G401 (cell line): ENCODE data around the gene TXNRD1. TPM values are rescaled to one million over a fixed set of nuclear protein-coding genes. Genes with fewer than 3 reads are reported as not detected.
A peak's percentile ranks its signal among the peaks of the same experiment; 100 is the strongest.
"Not testable (repeated sequence)": the region's sequence is repeated elsewhere in the genome, so short reads cannot be mapped to it uniquely, and the experiment has no call there.

Source experiments
- DNase-seq: peaks from one replicate; pipeline ENCODE4 v3.0.0-alpha.2; 2015; ENCODE audit warnings: low spot score
- in situ Hi-C: cut with HindIII; loops from 2 replicates; pipeline ENCODE4 v1.10.0; 2016; ENCODE audit warnings: low sequenced_read_pairs, mixed read lengths
- total RNA-seq: library from RNA; depleted of rRNA; stranded (reverse); fragments of >200 nt; shearing (Covaris generic); gene quantifications from 2 replicates; pipeline ENCODE4 v1.2.3, GENCODE V29; 2014

Gene TXNRD1
- total RNA-seq, 1 experiment from 2014 or later: 681 TPM

- in situ Hi-C loops, DNase-seq: not testable (repeated sequence)
Measured at GRCh38 chr12:104294158-104294859, 78.7 kb downstream of the TXNRD1 start.

DNA sequence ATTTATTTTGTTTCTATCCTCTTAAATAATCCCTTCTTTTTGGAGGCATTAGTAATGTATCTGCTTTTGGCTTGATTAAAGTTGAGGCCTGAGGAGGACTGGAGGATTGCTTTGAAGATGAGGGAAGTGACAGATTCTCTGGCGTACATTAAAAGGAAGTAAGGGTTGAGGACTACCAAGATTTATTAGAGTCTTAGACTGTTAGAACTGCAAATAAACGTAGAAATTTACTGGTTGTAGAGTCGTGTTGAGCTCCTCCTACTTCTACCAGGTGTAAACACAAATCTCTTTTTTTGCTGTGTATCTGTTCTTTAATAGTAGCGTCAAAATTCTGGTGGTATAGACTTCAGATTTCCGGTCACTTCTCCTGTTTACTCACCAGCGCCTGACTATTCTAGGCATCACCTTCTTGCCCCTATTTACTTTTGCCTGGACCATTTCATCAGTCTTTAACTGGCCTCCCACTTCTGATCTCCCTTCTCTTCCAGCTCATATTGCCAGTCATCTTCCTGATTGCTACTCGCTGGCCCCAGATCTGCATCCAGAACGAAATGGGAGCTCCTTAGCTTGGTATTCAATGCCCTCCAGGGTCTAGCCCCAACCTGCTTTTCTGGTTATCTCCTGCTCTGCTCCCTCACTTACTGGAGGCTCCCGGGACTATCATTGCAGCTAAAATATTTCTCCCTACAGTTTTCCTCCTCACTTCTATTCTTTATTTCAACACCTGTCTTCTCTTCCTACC, 79.5 kb downstream of the TXNRD1 start:
- in situ Hi-C loops: no loop called here
- no peak for DNase-seq

GRCh38 chr12:104295954-104296353, 80.4 kb downstream of the TXNRD1 start:
- DNase-seq: no peak
- in situ Hi-C loops: no loop called here

DNA sequence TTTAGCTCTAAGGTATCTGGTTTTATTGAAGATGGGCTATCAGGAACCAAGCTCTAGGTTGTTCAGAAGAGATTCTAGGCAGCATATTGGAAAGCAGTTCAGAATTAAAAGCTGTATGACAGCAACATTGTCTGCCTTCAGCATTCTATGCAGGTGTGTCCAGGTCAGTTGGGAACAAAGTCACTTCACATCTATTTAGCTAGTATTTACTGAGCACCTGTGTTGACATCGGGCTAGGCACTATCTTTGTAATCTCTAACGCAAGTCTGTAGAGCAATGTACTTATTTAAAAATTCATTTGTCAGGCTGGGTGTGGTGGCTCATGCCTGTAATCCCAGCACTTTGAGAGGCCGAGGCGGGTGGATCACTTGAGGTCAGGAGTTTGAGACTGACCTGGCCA, 81.1 kb downstream of the TXNRD1 start:
- DNase-seq: no peak
- in situ Hi-C loops: no loop called here

GRCh38 chr12:104297477-104298113, 82.0 kb downstream of the TXNRD1 start:
- in situ Hi-C loops: no loop called here
- no peak for DNase-seq

- DNase-seq: no peak
- in situ Hi-C loops: no loop called here
Measured at GRCh38 chr12:104299842-104300481, 84.4 kb downstream of the TXNRD1 start.

GRCh38 chr12:104303538-104304151, 88.1 kb downstream of the TXNRD1 start, which contains the start of gene EID3:
EID3 (plus strand) TSS chr12:104303739; CDS start chr12:104303935, 196 bp downstream.
- DNase-seq: peak; percentile 85
- in situ Hi-C loops: no loop called here

GRCh38 chr12:104304261-104305009, 88.9 kb downstream of the TXNRD1 start:
- in situ Hi-C loops: no loop called here
- DNase-seq: no peak

- in situ Hi-C loops: no loop called here
- DNase-seq: no peak
Measured at GRCh38 chr12:104305349-104305748, 89.8 kb downstream of the TXNRD1 start.

DNA sequence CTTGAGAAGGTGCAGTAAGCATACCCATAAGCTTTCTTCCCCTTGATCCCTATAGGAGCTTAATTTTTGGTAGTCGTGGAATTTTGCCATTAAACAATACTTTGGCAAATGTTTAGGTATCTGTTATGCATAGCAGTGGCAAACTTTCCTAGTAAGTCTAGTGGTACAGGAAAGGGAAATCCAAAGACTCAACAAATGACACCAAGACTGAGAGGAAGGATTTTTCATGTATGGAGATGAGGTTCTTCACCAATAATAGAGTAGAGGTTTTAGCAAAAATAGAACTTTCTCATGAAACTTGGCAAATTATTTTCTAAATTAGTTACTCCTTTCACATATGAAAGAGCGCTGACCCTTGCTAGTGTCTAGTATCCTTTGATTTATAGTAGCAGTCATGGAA, 90.8 kb downstream of the TXNRD1 start:
- in situ Hi-C loops: no loop called here
- DNase-seq: no peak

DNA sequence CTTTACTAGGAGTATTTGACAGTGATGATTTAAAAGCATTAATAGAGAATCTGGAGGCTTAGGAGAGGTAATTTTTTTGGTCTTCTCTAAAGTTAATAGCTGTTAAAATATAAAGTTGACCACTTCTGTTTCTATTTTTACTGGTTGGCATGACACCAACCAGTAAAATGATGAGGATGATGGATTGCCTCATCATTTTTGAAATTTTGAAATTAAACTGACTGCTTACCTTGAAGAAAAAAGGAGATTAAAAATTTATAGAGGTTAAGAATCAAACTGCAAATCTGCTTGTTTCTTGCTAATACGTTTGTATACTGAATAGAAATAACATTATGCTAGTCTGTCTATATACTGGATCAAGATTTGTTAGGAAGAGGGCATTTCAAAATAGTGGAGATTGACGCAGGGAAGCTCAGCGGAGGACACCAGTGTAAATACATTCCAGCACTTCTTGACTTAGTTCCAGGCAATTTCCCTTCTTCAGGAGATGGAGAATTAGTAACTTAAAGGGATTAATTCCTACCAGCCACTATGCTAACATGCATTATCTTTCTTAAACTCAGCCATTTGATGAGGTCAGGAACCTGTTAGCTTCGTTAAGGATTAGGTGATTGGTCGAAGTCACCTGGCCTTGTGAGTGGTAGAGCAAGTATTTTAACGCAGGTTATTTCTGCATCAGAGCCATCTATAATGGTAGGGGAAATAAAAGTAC, 91.5 kb downstream of the TXNRD1 start:
- in situ Hi-C loops: no loop called here
- DNase-seq: no peak

GRCh38 chr12:104307655-104308000, 92.0 kb downstream of the TXNRD1 start:
- in situ Hi-C loops: no loop called here
- DNase-seq: no peak

DNA sequence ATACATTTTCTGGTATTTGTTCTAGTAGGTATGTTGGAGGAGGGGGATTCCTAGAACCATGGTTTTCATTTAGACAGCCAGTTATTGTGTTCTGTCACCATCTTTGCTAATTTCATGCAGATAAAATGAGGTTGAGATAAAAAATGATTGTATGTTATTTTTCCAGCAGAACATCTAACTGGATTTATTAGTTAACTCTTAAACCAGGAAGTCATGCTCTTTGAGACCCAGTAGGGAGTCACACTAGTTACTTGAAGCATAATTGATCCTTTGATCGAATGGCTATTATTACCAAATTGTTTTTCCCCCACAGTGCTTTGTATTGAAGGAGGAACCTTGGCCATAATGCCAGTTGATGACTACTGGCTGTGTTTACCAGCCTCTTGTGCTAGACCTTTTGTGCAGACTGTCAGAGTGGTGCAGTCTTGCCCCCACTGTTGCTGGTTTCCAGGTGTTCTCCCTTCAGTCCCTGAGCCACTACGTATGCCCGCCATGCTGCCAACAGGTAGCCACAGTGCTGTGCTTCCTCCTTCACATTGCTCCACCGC, 93.9 kb downstream of the TXNRD1 start:
- no peak for DNase-seq
- in situ Hi-C loops: no loop called here

DNA sequence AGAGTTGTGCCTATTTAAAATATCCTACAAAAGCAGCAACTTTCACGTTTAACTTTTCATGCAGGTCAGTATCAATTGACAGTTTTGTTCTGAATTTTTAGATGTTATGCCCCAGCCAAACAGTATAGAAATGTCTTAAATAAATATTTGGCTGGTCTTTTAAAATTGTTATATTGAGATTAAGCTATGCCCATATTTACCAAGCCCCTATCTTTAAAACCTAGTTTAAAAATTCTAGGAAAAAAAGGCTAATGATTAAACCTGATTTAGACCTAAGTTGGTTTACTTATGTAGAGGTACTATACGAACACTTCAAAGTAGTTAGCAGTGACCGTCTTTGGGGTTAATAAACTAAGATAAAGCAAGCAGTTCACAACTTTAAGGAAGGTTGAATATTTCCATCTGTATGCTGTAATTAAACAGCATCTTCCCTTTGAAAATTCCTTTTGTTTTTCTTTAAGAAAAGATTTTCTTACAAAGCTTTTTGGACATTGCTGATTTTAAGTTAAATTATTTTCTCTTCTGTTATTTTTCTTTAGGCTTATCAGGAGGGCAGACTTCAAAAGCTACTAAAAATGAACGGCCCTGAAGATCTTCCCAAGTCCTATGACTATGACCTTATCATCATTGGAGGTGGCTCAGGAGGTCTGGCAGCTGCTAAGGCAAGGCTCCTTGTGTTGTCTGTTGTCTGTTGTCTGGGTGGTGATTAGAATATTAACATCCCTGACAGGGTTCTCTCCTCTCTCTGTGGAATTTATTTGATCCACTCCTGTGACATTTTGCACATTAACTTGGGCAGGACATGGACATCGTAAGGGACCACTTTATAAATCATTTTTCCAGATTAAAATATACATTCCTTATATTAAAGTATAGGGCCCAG, 95.4 kb downstream of the TXNRD1 start:
- DNase-seq: no peak
- in situ Hi-C loops: no loop called here

DNA sequence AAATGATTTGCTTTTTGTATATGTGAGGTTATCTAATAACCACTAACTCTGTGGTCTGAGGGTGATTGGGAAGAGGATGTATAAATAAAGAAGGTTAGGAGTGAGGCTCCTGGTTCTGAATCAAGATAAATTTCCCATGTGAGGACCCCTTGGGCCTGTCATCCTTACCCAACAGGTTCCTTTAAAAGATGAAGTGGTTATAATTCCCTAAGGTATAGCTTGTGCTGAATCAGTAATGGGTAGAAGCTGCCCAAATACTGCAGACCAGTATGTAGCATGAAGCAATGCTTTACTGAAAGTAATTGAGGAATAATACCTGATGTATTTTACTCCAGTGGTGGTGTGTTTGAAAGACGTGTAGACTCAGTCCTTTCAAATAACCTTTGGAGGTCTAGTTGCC, 96.6 kb downstream of the TXNRD1 start:
- in situ Hi-C loops: no loop called here
- no peak for DNase-seq

DNA sequence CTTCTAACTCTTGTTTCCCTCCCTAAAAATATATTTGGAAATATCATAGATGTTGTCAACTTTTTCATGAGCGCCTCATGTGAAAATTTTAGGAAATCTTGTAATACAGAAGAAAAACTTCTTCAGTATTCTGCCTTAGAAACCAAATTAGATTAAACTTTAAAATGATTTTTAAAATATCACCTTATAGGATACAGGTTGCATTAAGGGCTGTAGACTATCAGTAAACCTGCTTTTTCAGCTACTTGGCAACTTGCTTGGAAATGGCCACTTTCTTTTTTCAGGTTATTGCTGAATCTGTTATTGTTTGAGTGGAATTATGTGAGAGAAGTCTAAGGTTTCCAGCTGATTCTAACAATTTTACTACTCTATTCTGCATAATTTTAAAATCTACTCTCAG, 97.1 kb downstream of the TXNRD1 start:
- DNase-seq: no peak
- in situ Hi-C loops: no loop called here
